ENCODE measurements around the gene MAP7.

MAP7 gene

GRCh38 chr6:136527831-136528230, 22.4 kb downstream of the MAP7 start:
- no peak for DNase-seq

DNA sequence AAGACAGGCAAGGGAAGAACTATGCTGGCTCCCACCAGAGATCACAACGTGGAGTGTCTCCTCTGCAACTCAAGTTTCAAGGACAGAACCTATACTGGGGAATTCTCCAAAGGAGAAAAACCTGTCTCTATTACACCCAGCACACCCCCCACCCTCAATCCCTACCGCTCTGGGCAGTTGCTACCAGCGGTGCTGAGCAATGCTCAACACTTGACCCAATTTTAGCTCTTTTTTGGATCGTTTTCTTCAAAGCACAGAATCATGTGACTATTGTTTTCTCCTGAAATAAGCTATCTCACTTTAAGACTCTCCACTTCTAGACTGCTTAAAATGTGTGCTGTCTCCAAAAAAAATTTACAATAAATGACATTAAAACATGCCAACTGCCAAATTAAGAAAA, 23.3 kb downstream of the MAP7 start:
- no peak for DNase-seq

DNA sequence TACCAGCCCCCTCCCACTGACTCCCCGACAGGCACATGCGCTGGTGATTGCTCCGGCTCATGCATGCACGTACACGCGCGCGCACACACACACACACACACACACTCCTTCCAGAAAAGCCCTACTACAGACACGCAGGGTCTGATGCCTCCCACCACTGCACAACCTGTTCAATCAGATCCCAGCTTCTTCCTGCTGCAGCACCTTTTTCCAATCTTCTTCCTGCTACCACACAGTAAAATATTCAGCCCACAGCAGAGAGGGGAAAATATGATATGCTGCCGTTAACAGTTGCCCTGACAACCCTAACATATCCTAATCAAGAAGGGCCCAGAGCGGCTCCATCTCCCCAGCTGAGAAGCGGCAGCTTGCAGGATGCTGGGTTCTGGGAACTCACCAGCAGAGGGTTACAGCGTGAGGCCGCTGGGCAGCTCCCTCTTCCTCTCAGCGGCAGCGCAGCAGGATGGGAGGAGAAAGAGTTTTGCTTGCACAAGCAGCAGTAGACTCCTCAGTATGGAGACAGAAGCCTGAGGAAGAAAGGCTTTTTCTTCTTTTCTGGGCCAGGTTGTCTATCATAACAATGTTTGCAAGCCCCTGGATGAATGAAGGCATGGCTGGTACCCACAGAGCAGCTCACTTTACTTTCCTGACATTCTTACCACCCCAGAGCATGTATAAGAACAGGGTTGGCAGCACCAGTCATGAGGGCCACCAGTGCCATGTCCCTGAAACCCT, 23.9 kb downstream of the MAP7 start:
- DNase-seq: peak; percentile 23

GRCh38 chr6:136525586-136526195, 24.5 kb downstream of the MAP7 start:
- no peak for DNase-seq

DNA sequence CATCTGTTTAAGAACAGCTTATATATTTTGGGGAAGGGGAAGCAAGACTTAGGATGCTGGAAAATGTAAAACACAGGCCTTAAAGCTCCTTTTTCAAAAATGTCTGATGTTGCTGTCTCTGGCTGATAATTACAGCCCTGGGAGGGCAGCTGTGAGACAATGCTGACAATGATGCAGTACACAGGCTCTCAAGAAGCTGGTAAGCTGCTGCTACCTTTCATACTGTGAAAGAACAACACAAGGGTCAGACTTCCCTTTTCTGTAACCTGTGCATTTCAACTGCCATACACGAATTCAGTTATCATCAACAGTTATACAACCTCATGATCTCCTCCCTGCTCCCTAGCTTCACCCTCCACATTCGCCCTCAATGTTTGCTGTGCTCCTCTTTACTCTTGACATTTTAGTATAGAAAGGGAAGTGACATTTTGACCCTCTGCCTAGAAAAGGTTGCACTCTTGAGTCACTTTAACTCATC, 25.2 kb downstream of the MAP7 start:
- no peak for DNase-seq

DNA sequence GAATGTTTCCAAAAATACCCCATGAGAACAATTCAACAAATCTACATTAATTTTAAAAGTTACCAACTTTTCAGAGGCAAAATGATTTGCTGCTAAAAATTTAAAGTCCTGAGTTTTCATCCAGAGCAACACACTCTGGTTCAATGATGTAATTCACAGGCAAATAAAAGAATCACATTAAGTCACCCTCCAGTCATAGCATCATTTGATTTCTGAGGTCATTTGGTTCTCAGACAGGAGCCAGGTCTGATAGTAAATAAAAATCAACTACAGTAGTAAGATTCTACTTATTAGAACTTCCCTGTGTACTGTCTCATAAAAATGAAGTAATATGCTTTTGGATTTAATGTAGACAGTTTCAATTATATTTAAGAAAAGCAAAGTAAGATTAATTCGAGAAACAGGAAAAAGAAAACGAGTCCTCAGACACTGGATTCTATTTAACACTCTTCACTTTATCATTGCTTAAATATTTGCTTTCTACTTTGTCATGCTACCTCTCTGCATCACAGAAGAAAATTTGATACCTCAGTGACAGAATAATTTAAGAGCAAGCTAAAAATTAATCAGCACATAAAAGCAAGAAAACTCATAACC, 25.8 kb downstream of the MAP7 start:
- no peak for DNase-seq

DNA sequence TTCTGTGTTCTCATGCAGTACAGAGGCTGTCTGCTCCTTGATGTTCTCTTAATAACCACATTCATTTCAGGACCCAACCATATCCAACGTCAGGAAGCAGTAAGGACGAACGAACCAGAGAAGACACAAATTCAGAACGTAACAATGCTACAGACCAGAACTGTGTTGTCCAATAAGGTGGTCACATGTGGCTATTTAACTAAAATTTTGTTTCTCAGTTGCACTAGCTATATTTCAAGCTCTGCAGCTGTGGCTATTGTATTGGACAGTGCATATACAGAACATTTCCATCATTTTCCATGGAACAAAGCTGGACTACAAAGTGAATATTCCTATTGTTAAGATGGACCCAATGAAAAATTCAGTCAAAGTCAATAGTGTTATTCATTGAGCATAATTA, 27.0 kb downstream of the MAP7 start:
- no peak for DNase-seq

- DNase-seq: no peak
Measured at GRCh38 chr6:136522636-136523035, 27.6 kb downstream of the MAP7 start.

GRCh38 chr6:136521911-136522310, 28.3 kb downstream of the MAP7 start:
- no peak for DNase-seq

DNA sequence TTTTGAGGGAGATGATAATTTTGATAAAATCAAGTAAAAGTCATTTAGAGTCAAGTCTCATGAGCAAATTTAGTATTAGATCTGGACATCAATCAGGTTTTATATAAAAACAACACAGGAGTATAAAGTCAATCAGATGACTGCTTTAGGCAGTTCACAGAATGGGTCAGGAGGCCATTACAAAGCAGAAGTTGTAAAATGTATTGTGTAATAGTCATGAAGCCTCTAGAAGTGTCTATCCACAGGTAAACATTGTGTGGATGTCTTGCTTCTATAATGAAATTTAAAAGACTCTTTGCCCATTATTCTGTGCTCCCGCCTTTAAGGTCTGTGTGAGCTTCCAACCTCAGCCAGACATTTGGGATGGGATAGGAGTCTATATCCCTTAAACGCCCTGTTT, 28.8 kb downstream of the MAP7 start:
- no peak for DNase-seq

DNA sequence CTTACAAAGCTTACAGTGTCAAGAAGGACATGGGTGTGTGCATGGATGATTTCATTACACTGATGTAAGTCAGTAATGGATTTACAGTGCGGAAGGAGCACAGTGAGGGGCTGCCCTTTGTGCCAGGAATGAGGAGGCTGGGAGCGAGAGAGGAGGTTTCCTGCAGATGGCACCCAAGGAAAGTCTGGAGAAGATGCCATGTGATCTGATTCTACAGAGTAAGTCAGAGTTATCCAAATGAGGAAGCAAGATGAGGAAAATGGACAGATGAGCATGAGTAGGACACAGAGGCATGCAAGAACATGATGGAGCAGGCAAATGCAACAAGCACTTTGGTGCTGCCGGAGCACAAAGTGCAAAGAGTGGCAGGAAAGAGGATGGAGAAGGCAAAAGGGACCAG, 29.7 kb downstream of the MAP7 start:
- DNase-seq: no peak

- DNase-seq: no peak
Measured at GRCh38 chr6:136517582-136517981, 32.6 kb downstream of the MAP7 start.

DNA sequence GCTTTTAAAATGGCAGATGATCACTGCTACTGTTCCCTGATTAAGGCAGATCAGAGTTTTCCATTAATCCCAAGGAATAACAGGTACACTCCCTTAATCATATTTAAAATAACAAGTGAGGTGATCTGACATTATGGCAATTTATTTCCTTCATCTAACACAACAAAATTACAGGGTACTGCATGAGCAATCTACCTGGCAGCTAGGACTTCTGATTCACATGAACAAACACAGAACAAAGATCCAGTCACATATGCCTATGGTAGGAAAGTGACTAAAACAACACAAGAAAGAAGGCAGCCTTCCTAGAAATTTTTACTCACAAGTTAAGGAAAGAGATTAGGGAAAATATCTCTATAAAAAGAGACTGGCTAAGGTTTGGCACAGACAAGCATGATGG, 33.2 kb downstream of the MAP7 start:
- no peak for DNase-seq

DNA sequence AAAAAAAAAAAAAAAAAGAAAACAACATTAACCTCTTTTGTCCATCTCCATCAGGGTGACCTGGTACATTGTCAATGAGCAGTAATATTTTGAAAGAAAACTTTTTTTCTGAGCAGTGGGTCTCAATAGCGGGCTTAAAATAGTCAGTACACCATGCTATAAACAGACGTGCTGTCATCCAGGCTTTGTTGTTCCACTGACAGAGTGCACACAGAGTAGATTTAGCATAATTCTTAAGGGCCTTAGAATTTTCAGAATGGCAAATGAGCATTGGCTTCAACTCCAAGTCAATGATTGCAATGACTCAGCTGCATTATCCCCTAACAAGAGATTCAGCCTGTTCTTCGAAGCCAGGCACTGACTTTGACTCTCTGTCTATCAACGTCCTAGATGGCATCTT, 35.6 kb downstream of the MAP7 start:
- no peak for DNase-seq

- no peak for DNase-seq
Measured at GRCh38 chr6:136511926-136512325, 38.3 kb downstream of the MAP7 start.

GRCh38 chr6:136511397-136511796, 38.8 kb downstream of the MAP7 start:
- DNase-seq: no peak

GRCh38 chr6:136510782-136511181, 39.4 kb downstream of the MAP7 start:
- DNase-seq: peak; percentile 15

DNA sequence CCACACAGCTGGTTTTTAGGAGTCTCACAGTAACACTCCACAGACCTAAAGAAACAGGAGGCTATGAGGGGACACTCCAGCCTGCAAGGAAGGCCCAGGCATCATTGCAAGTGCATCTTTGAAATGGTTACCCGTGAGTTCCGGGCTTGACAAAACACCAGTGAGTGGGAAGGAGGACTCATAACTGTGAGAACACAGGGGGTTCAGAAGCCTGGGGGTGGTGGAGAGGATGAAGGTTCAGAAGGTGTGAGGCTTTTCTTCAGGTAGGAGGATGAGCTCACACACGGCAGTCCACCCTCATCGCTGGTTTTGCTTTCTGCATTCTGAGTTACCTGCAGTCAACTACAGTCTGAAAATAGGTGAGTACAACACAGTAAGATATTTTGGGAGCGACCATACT, 39.9 kb downstream of the MAP7 start:
- peak; percentile 29 for DNase-seq

GRCh38 chr6:136508725-136509392, 41.4 kb downstream of the MAP7 start:
- DNase-seq: no peak

DNA sequence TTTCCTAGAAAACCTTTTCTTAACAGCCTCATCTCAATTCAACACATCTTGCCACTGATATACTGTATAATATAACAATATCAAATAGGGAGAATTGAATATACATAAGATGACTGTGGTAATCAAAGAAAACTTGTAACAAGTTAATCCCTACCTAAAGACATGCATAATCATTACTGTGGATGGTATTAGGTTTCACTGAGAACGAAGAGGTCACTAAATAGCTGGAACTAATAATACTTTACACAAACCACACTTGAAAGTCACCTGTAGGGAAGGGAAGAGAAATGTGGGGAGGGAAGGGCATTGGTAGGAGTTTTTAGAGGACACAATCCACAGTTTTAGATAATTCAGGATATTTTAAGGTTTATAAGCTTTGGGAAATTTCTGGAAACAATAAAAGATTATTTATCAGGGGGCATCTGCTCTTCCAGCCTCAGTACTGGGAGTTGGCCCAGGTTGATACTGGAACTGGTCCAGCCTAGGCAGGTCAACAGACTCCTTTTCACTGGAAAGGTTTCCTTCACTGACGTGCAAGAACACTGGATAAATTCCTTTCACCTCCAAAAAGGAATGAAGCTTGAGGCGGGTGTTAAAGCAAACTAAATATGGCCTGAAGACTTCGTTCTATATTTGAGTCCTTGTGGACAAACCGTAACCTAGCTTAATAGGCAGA, 44.0 kb downstream of the MAP7 start:
- DNase-seq: no peak

DNA sequence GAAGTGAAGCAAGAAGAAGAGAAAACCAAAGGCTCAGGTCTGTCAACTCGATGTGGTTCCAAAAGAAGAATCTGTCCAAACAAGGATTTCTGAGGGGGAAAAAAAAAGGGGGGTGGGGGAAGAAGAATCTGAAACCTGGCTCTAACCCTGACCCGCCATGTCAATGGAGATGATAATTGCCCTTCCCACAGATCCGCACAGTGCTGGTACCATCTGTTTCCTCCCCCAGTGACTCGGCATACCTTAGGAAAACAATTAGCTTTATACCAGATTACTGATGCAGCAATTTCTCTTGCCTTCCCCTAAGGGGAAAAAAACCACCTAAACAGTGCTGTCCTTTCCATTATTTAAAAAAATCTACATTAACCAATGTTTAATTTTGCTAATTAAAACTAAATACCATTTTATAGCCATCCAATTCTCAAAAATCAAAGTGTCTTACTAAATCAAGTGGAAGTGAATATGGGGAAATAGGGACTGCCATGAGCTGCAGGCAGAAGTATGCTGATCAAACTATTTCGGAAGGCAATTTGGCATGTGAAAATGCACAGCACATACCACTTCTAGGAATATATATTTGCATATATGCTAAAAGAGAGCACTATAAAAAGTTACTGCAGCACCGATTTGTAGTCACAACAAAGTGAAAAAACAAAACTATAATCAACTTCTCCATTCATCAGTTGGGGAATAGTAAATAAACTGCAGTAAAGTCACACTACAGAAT, 46.8 kb downstream of the MAP7 start:
- DNase-seq: no peak

GRCh38 chr6:136502786-136503185, 47.4 kb downstream of the MAP7 start:
- DNase-seq: no peak

GRCh38 chr6:136501514-136501913, 48.7 kb downstream of the MAP7 start:
- no peak for DNase-seq

Measured in activated naive CD4-positive, alpha-beta T cell treated with anti-CD3 and anti-CD28 coated beads, Interleukin-2, amount 50 U/mL, for 16 hours (primary cell).